ENCODE data around the gene DCTN3. TPM values are rescaled to one million over a fixed set of nuclear protein-coding genes. Genes with fewer than 3 reads are reported as not detected.

Gene DCTN3
- total RNA-seq, 4 donors from 2014 or later: 41.4 to 57.5 (median 51.7) TPM

GRCh38 chr9:34582787-34583186, 37.5 kb downstream of the DCTN3 start:
- TF ChIP-seq CTCF (IDR thresholded peaks at IDR 0.05; ENCODE audit: low read depth): no peak

- TF ChIP-seq CTCF (IDR thresholded peaks at IDR 0.05; ENCODE audit: low read depth): no peak
Measured at GRCh38 chr9:34581318-34581717, 39.0 kb downstream of the DCTN3 start.

- TF ChIP-seq CTCF (IDR thresholded peaks at IDR 0.05; ENCODE audit: low read depth): no peak
Measured at GRCh38 chr9:34580358-34580757, 39.9 kb downstream of the DCTN3 start.

GRCh38 chr9:34579808-34580163, 40.5 kb downstream of the DCTN3 start:
- no peak for TF ChIP-seq CTCF (IDR thresholded peaks at IDR 0.05; ENCODE audit: low read depth)

GRCh38 chr9:34579104-34579807, 41.0 kb downstream of the DCTN3 start:
- no peak for TF ChIP-seq CTCF (IDR thresholded peaks at IDR 0.05; ENCODE audit: low read depth)

- no peak for TF ChIP-seq CTCF (IDR thresholded peaks at IDR 0.05; ENCODE audit: low read depth)
Measured at GRCh38 chr9:34578241-34579103, 41.8 kb downstream of the DCTN3 start.

Measured in subcutaneous adipose tissue (tissue), 4 donors.